ENCODE results near the gene XDH. TPM values are rescaled to one million over a fixed set of nuclear protein-coding genes. Genes with fewer than 3 reads are reported as not detected.

Gene XDH
- polyA plus RNA-seq, 4 donors = 29.8 to 115 (median 37.2) TPM

GRCh38 chr2:31415421-31415820 lies 879 bp upstream of the XDH start:
- H3K27me3 ChIP-seq (ENCODE audit: control insufficient read depth in 3 of 3, insufficient read depth in 3 of 3, low read length in 3 of 3) = no peaks in the 10 kb centered on the region
- peak overlapping the region; percentile 33 to 79 (median 73) for H3K27ac ChIP-seq (ENCODE audit: low read depth in 1 of 3, low read length in 2 of 3)
- peaks cover 0 to 4% (median 0%) of the 10 kb centered on the region in 3 donors for H3K36me3 ChIP-seq (ENCODE audit: control insufficient read depth in 3 of 3, insufficient read depth in 2 of 3, low read depth in 1 of 3, low read length in 3 of 3)
- H3K4me3 ChIP-seq (ENCODE audit: low read depth in 1 of 3, low read length in 3 of 3) = no peak overlapping the region
- WGBS, 3 donors = 27 to 57% (median 33%) methylated on average over 2 of the region's 2 CpGs
- DNase-seq (no peak), FAIRE-seq (no peak)
- peaks cover 0 to 20% (median 4%) of the 10 kb centered on the region in 3 donors for H3K4me1 ChIP-seq (ENCODE audit: control insufficient read depth in 3 of 3, insufficient read depth in 2 of 3, low read depth in 1 of 3, low read length in 2 of 3)
- H3K9me3 ChIP-seq (ENCODE audit: control insufficient read depth in 2 of 2, insufficient read depth in 1 of 2, low read depth in 1 of 2, low read length in 1 of 2) = peaks cover 0 to 14% of the 10 kb centered on the region in 2 donors

- Histone ChIP-seq H3K4me3 (ENCODE audit: low read depth in 1 of 3, low read length in 3 of 3) (peak overlapping the region in 2 of 3 donors; percentile 62 to 70), H3K36me3 (ENCODE audit: control insufficient read depth in 3 of 3, insufficient read depth in 2 of 3, low read depth in 1 of 3, low read length in 3 of 3) (peaks cover 0 to 4% (median 0%) of the 10 kb centered on the region in 3 donors), H3K9me3 (ENCODE audit: control insufficient read depth in 2 of 2, insufficient read depth in 1 of 2, low read depth in 1 of 2, low read length in 1 of 2) (peaks cover 0 to 7% of the 10 kb centered on the region in 2 donors), H3K27me3 (ENCODE audit: control insufficient read depth in 3 of 3, insufficient read depth in 3 of 3, low read length in 3 of 3) (no peaks in the 10 kb centered on the region), H3K27ac (ENCODE audit: low read depth in 1 of 3, low read length in 2 of 3) (peak overlapping the region; percentile 87 to 94 (median 88)), H3K4me1 (ENCODE audit: control insufficient read depth in 3 of 3, insufficient read depth in 2 of 3, low read depth in 1 of 3, low read length in 2 of 3) (peaks cover 0 to 20% (median 4%) of the 10 kb centered on the region in 3 donors)
- 21 to 51% (median 26%) methylated on average over 5 of the region's 5 CpGs for WGBS, 3 donors
- DNase-seq (peak; percentile 65 to 74), FAIRE-seq (no peak)
These were observed 536 bp downstream of the XDH start for GRCh38 chr2:31413862-31414550.

GRCh38 chr2:31413025-31413424 lies 1.5 kb downstream of the XDH start:
- H3K27ac ChIP-seq (ENCODE audit: low read depth in 1 of 3, low read length in 2 of 3) = peak overlapping the region in 1 of 3 donors; percentile 94
- no peaks in the 10 kb centered on the region for H3K27me3 ChIP-seq (ENCODE audit: control insufficient read depth in 3 of 3, insufficient read depth in 3 of 3, low read length in 3 of 3)
- FAIRE-seq = no peak
- peak overlapping the region in 2 of 3 donors; percentile 62 to 70 for H3K4me3 ChIP-seq (ENCODE audit: low read depth in 1 of 3, low read length in 3 of 3)
- peak in 1 of 2 donors; percentile 43 for DNase-seq
- H3K4me1 ChIP-seq (ENCODE audit: control insufficient read depth in 3 of 3, insufficient read depth in 2 of 3, low read depth in 1 of 3, low read length in 2 of 3) = peaks cover 0 to 20% (median 4%) of the 10 kb centered on the region in 3 donors
- WGBS, 3 donors = 15 to 42% (median 28%) methylated on average over 1 of the region's 1 CpG
- H3K36me3 ChIP-seq (ENCODE audit: control insufficient read depth in 3 of 3, insufficient read depth in 2 of 3, low read depth in 1 of 3, low read length in 3 of 3) = peaks cover 0 to 4% (median 0%) of the 10 kb centered on the region in 3 donors
- H3K9me3 ChIP-seq (ENCODE audit: control insufficient read depth in 2 of 2, insufficient read depth in 1 of 2, low read depth in 1 of 2, low read length in 1 of 2) = peaks cover 0 to 7% of the 10 kb centered on the region in 2 donors

- Histone ChIP-seq H3K27me3 (ENCODE audit: control insufficient read depth in 3 of 3, insufficient read depth in 3 of 3, low read length in 3 of 3) (no peaks in the 10 kb centered on the region), H3K9me3 (ENCODE audit: control insufficient read depth in 2 of 2, insufficient read depth in 1 of 2, low read depth in 1 of 2, low read length in 1 of 2) (peaks cover 0 to 5% of the 10 kb centered on the region in 2 donors), H3K27ac (ENCODE audit: low read depth in 1 of 3, low read length in 2 of 3) (peak overlapping the region in 1 of 3 donors; percentile 29), H3K36me3 (ENCODE audit: control insufficient read depth in 3 of 3, insufficient read depth in 2 of 3, low read depth in 1 of 3, low read length in 3 of 3) (peaks cover 0 to 8% (median 0%) of the 10 kb centered on the region in 3 donors), H3K4me1 (ENCODE audit: control insufficient read depth in 3 of 3, insufficient read depth in 2 of 3, low read depth in 1 of 3, low read length in 2 of 3) (peaks cover 3 to 27% (median 8%) of the 10 kb centered on the region in 3 donors), H3K4me3 (ENCODE audit: low read depth in 1 of 3, low read length in 3 of 3) (peak overlapping the region in 2 of 3 donors; percentile 21 to 62)
- FAIRE-seq (no peak), DNase-seq (peak in 1 of 2 donors; percentile 36)
- WGBS, 3 donors = 38 to 62% (median 45%) methylated on average over 2 of the region's 2 CpGs
These were observed 2.8 kb downstream of the XDH start for GRCh38 chr2:31411771-31412170.

GRCh38 chr2:31406593-31407385 lies 7.8 kb downstream of the XDH start:
- DNase-seq = peak; percentile 82 to 89
- FAIRE-seq = no peak
- Histone ChIP-seq H3K4me1 (ENCODE audit: control insufficient read depth in 3 of 3, insufficient read depth in 2 of 3, low read depth in 1 of 3, low read length in 2 of 3) (peaks cover 5 to 33% (median 15%) of the 10 kb centered on the region in 3 donors), H3K27ac (ENCODE audit: low read depth in 1 of 3, low read length in 2 of 3) (peak overlapping the region in 2 of 3 donors; percentile 43 to 61), H3K27me3 (ENCODE audit: control insufficient read depth in 3 of 3, insufficient read depth in 3 of 3, low read length in 3 of 3) (no peaks in the 10 kb centered on the region), H3K4me3 (ENCODE audit: low read depth in 1 of 3, low read length in 3 of 3) (no peak overlapping the region), H3K9me3 (ENCODE audit: control insufficient read depth in 2 of 2, insufficient read depth in 1 of 2, low read depth in 1 of 2, low read length in 1 of 2) (no peaks in the 10 kb centered on the region), H3K36me3 (ENCODE audit: control insufficient read depth in 3 of 3, insufficient read depth in 2 of 3, low read depth in 1 of 3, low read length in 3 of 3) (peaks cover 0 to 40% (median 2%) of the 10 kb centered on the region in 3 donors)
- 36 to 70% (median 54%) methylated on average over 10 of the region's 10 CpGs for WGBS, 3 donors

- peak overlapping the region in 2 of 3 donors; percentile 8 to 58 for H3K27ac ChIP-seq (ENCODE audit: low read depth in 1 of 3, low read length in 2 of 3)
- whole genome bisulfite sequencing, 3 donors = 81 to 94% (median 84%) methylated on average over 4 of the region's 4 CpGs
- DNase-seq (no peak), FAIRE-seq (no peak)
- H3K9me3 ChIP-seq (ENCODE audit: control insufficient read depth in 2 of 2, insufficient read depth in 1 of 2, low read depth in 1 of 2, low read length in 1 of 2) = no peaks in the 10 kb centered on the region
- no peaks in the 10 kb centered on the region for H3K27me3 ChIP-seq (ENCODE audit: control insufficient read depth in 3 of 3, insufficient read depth in 3 of 3, low read length in 3 of 3)
- H3K36me3 ChIP-seq (ENCODE audit: control insufficient read depth in 3 of 3, insufficient read depth in 2 of 3, low read depth in 1 of 3, low read length in 3 of 3) = peaks cover 0 to 49% (median 5%) of the 10 kb centered on the region in 3 donors
- H3K4me1 ChIP-seq (ENCODE audit: control insufficient read depth in 3 of 3, insufficient read depth in 2 of 3, low read depth in 1 of 3, low read length in 2 of 3) = peaks cover 5 to 33% (median 15%) of the 10 kb centered on the region in 3 donors
- no peak overlapping the region for H3K4me3 ChIP-seq (ENCODE audit: low read depth in 1 of 3, low read length in 3 of 3)
These were observed 9.7 kb downstream of the XDH start for GRCh38 chr2:31404827-31405226.

GRCh38 chr2:31404302-31404701 lies 10.2 kb downstream of the XDH start:
- no peak for FAIRE-seq
- H3K9me3 ChIP-seq (ENCODE audit: control insufficient read depth in 2 of 2, insufficient read depth in 1 of 2, low read depth in 1 of 2, low read length in 1 of 2) = no peaks in the 10 kb centered on the region
- no peak overlapping the region for H3K4me3 ChIP-seq (ENCODE audit: low read depth in 1 of 3, low read length in 3 of 3)
- no peaks in the 10 kb centered on the region for H3K27me3 ChIP-seq (ENCODE audit: control insufficient read depth in 3 of 3, insufficient read depth in 3 of 3, low read length in 3 of 3)
- H3K27ac ChIP-seq (ENCODE audit: low read depth in 1 of 3, low read length in 2 of 3) = no peak overlapping the region
- WGBS, 3 donors = 27 to 74% (median 40%) methylated on average over 1 of the region's 1 CpG
- peaks cover 0 to 50% (median 5%) of the 10 kb centered on the region in 3 donors for H3K36me3 ChIP-seq (ENCODE audit: control insufficient read depth in 3 of 3, insufficient read depth in 2 of 3, low read depth in 1 of 3, low read length in 3 of 3)
- DNase-seq = peak; percentile 9 to 59
- peaks cover 5 to 33% (median 15%) of the 10 kb centered on the region in 3 donors for H3K4me1 ChIP-seq (ENCODE audit: control insufficient read depth in 3 of 3, insufficient read depth in 2 of 3, low read depth in 1 of 3, low read length in 2 of 3)

GRCh38 chr2:31402388-31402787 lies 12.2 kb downstream of the XDH start:
- FAIRE-seq (no peak), DNase-seq (no peak)
- Histone ChIP-seq H3K4me3 (ENCODE audit: low read depth in 1 of 3, low read length in 3 of 3) (no peak overlapping the region), H3K36me3 (ENCODE audit: control insufficient read depth in 3 of 3, insufficient read depth in 2 of 3, low read depth in 1 of 3, low read length in 3 of 3) (peaks cover 0 to 64% (median 10%) of the 10 kb centered on the region in 3 donors), H3K27me3 (ENCODE audit: control insufficient read depth in 3 of 3, insufficient read depth in 3 of 3, low read length in 3 of 3) (no peaks in the 10 kb centered on the region), H3K9me3 (ENCODE audit: control insufficient read depth in 2 of 2, insufficient read depth in 1 of 2, low read depth in 1 of 2, low read length in 1 of 2) (no peaks in the 10 kb centered on the region), H3K4me1 (ENCODE audit: control insufficient read depth in 3 of 3, insufficient read depth in 2 of 3, low read depth in 1 of 3, low read length in 2 of 3) (peaks cover 5 to 31% (median 14%) of the 10 kb centered on the region in 3 donors), H3K27ac (ENCODE audit: low read depth in 1 of 3, low read length in 2 of 3) (no peak overlapping the region)
- WGBS, 3 donors = 99 to 100% (median 100%) methylated on average over 1 of the region's 1 CpG

Data from small intestine (tissue), 7 donors.